ENCODE data around the gene PDE4D.

DNA sequence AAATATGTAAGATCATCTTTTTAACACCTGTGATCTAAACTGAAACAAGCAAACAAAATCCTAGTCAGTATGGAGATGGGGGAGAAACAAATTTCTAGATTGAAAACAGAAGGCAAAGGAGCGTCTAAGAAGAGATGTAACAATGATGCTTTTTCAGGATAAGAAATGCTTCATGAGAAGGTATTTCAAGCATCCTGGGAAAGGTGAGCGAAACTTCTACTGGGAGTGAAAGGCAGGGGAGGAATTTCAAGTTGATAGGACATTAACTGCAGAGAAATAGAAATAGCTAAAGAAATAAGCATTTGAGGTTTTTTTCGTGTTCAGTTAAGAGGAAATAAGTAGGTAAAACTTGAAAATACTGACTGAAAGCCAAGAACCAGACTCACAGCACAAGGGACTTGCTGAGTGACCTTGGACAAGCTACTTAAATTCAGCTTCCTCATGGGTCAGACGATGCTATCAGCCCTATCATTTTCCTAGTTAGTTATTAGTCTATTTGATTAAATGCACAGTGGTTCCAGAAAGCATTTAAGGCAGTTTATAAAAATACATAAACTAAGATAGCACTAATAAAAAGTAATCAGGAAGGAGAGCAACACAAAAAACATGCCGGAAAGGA is 406.3 kb downstream of the PDE4D start:
- TF ChIP-seq, protein P1, sequence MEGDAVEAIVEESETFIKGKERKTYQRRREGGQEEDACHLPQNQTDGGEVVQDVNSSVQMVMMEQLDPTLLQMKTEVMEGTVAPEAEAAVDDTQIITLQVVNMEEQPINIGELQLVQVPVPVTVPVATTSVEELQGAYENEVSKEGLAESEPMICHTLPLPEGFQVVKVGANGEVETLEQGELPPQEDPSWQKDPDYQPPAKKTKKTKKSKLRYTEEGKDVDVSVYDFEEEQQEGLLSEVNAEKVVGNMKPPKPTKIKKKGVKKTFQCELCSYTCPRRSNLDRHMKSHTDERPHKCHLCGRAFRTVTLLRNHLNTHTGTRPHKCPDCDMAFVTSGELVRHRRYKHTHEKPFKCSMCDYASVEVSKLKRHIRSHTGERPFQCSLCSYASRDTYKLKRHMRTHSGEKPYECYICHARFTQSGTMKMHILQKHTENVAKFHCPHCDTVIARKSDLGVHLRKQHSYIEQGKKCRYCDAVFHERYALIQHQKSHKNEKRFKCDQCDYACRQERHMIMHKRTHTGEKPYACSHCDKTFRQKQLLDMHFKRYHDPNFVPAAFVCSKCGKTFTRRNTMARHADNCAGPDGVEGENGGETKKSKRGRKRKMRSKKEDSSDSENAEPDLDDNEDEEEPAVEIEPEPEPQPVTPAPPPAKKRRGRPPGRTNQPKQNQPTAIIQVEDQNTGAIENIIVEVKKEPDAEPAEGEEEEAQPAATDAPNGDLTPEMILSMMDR (IDR thresholded peaks at IDR 0.05), result no peak
- TF ChIP-seq ZFX (IDR thresholded peaks at IDR 0.05; ENCODE audit: borderline replicate concordance), result no peak

All from 22Rv1 (cell line).